NCI-H2081 (cell line): Measurements from ENCODE around the gene CHTF18.

Experiments
- DNase-seq, 2 experiments: peaks; one replicate each; lab custom pipeline; 2025; lab: John Stamatoyannopoulos, UW

Gene CHTF18

GRCh38 chr16:794091-794822, 5.8 kb downstream of the CHTF18 start:
- DNase-seq: no peak

GRCh38 chr16:794853-795466, 6.5 kb downstream of the CHTF18 start:
- DNase-seq: no peak

DNA sequence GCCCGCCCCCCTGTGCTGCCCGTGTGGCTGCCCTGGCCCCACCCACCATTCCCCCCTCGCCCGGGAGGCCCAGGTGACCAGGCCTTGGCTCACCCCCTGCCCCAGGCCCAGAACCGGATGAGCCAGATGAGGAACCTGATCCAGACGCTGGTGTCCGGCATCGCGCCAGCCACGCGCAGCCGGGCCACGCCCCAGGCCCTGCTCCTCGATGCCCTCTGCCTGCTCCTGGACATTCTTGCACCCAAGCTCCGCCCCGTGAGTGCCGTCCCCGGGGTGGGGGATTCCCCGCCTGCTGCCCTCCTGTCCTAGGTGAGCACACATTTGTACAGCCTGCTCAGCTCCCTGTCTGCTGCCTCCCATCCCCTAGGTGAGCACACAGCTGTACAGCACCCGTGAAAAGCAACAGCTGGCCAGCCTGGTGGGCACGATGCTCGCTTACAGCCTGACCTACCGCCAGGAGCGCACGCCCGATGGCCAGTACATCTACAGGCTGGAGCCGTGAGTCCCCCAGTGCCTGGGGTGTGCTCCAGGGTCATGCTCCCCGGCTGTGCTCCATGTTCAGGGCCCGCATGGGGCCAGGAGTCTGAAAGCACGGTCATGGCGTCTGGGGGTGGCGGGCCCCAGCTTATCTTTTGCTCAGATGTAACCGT, 7.3 kb downstream of the CHTF18 start:
- DNase-seq: no peak

DNA sequence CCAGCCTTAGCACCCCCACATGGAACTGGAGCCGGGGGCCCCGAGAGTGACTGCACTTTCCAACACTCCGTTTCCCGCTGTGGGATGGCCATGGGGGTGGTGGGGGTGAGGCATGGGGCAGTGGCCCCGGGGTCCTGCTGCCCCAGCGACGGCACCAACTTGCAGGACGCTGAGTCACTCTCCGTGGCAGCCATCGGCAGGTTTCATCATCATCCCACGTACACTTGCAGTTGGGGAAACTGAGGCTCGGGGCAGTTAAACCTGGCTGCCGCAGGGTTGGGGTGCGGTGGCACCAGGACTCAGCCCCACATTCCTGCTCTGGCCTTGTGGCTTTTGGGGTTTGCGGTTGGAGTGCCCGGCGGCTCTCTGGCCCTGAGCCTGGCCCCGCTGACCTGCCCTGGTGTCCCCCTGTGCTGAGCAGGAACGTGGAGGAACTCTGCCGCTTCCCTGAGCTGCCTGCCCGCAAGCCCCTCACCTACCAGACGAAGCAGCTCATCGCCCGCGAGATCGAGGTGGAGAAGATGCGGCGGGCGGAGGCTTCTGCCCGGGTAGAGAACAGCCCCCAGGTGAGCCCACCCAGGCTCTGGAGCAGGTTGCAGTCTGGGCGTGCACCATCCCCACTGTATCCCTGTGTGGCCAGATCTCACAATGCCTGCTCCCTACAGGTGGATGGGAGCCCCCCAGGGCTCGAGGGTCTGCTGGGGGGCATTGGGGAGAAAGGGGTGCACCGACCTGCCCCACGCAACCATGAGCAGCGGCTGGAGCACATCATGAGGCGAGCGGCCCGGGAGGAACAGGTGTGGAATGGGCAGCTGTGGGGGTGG, 8.1 kb downstream of the CHTF18 start:
- no peak for DNase-seq

DNA sequence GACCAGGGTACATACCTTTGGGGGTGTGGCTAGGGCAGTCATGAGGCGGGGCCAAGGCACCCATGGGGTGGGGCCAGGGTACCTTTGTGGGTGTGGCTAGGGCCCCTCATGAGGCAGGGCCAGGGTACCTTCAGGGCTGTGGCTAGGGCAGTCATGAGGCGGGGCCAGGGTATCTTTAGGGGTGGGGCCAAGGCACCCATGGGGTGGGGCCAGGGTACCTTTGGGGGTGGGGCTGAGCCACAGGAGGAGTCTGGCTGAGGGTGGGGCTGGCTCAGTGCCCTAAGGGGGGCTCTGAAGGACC, 8.7 kb downstream of the CHTF18 start:
- no peak for DNase-seq

- no peak for DNase-seq
Measured at GRCh38 chr16:797686-798085, 9.3 kb downstream of the CHTF18 start.

DNA sequence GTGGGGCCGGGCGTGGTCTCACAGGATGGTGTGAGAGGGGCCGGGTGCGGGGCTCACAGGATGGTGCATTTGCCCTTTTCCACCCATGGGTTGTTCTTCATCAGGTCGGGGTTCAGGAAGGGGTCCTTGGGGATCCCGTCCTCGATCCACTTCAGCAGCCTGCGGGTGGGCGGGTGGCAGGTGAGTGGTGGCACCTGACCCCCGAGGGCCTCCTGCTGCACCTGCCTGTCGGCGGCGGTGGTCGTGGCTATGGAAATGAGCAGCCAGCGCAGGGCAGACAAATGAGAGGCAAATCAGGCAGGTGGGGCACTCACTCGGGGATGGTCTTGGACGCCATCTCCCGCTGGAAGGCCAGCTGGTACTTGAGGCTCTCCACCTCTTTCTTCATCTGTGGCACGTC, 10.2 kb downstream of the CHTF18 start:
- no peak for DNase-seq

- DNase-seq: no peak
Measured at GRCh38 chr16:799111-799947, 10.9 kb downstream of the CHTF18 start.

GRCh38 chr16:799948-800833, 11.8 kb downstream of the CHTF18 start, which contains the start of gene GNG13:
GNG13 (minus strand) TSS chr16:800734; CDS start chr16:799077, 1,657 bp downstream.
- DNase-seq: no peak

- DNase-seq: no peak
Measured at GRCh38 chr16:800834-801511, 12.6 kb downstream of the CHTF18 start.

DNA sequence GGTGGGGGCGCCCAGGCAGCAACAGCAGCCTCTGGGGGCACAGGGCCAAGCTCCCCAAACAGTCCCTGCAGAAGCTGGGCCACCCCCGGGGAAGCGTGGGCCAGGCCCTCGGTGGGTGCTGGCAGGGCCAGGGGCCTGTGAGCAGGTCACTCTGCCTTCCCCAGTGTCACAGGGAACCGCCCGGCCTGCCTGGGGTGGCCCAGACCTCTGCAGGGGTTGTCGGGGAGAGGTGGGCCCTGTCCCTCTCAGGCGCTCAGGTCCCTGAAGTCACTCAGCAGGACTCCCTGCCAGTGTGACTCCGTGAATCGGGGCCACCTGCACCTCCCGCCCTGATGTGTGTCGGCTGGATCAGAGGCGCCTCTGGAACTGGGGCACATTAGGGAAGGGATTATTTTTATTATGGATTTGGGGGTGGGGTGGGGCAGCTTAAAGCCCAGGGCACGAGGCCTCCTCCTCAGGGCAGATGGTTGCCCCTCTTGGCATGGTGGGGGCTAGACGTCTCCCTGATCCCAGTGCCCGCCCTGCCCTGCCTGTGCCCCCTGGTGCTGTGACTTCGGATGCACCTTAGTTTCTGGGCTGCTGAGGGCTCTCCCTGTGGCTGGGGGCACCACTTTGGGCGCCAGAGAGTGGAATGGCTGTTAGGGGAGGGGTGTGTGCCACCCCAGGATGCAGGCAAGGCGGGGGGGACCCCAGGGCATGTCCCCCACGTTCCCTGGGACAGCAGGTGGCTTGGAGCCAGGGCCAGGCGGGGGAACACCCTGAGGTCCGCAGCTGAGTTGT, 13.4 kb downstream of the CHTF18 start:
- no peak for DNase-seq

DNA sequence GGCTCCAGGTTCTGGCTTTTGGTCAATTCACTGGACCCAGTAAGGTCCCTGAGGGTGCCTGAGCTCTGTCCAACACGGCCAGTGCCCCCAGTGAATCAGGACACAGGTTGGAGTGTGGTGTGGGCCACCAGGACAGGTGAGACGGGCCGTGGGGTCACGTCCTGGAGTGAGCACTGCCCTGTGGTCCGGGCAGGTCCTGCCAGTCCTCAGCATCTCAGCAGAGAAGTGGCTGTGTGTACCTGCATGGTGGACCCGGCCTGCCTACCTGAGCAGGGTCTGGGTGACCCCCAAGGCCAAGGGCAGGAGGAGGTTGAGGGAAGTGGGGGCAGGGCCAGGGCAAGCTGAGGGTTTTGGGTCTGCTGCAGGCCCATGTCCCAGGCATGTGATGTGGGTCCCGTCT, 14.0 kb downstream of the CHTF18 start:
- no peak for DNase-seq

DNA sequence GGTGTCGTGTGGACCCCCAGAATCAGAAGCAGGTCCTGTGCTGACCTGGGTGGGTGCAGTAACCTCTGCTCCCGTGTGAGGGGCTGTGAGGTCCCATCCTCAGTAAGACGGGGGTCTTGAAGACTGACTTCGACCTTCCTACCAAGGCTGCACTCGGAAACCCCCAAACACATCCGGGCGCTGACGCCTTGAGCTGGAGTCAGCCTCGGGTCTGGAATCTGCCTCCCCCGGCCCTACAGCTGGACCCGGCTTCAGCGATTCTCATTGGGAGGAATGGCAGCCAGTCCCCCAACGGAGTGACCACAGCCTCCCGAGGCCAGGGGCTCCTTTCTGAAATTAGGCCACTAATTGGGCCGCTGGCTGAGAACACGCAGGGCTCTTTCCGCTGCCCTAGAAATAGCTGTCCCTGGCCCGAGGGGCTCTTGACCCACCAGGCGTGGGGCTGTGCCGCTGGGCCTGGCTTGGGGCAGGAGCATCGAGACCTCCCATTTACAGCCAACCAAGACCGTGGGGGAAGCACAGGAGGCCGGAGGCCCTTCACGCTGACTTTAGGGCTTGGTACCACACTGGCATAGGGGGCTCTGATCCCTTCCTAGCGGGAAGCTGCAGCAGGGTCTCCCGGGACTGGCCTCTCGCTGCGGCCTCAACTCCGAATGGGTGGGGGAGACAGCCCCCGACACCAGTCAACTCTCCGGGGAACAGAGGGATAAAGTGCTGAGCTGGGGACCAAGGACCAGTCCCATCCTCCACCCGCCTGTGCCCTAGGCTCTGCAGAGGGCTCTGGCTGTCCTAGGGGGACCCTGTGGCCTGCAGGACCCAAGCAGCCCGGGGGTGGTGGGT, 14.7 kb downstream of the CHTF18 start:
- DNase-seq: no peak

DNA sequence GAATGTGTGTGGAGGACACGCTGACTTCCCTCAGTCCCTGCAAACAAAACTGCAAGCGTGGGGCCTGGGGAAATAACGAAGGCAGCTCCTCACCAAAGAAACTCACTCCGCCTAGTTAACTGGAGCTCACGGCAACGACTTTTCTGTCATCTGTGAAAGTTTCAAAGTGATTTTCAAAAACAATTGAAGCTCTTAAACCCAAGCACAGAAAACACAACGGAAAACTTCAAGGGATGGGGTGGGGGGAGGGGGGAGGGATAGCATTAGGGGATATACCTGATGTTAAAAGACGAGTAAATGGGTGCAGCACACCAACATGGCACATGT, 15.3 kb downstream of the CHTF18 start:
- DNase-seq: no peak

DNA sequence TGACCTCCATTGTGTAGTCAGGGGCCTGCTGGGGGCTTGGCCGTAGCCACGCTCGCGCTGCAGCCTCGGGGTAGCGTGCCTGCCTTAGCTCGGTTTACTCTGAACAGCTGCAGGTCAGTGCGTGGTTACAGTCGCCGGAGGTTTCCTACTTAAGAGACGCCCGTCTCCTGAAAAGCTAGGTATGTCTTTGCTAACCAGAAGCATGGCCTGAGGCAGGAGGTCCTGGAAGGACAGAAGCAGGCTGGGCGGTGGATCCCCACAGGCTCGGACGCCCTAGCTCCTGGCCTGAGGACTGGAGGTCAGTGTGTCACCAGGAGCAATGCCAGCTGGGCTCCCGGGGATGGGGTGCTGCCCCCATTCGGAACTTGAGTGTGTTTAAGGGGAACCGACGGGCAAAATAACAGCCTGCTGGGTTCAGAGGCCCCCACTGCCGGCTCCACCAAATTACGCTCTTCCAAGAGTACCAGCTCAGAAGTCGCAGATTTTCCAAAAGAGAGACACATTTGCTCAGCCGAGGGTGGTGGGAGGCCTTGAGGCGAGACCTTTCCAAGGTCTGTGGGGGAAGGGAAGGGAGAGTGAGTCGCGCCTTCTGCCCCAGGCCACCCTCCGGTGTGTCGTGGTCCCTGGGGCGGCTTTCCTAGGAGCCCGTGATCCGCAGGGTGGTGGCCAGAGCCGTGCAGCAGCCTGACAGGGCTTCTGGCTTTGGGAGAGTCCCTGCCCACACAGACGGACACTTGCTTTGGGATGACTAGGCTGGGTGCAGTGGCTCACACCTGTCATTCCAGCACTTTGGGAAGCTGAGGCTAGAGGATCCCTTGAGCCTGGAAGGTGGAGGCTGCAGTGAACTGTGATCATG, 16.0 kb downstream of the CHTF18 start:
- no peak for DNase-seq

- DNase-seq: no peak
Measured at GRCh38 chr16:805474-805873, 17.1 kb downstream of the CHTF18 start.

DNA sequence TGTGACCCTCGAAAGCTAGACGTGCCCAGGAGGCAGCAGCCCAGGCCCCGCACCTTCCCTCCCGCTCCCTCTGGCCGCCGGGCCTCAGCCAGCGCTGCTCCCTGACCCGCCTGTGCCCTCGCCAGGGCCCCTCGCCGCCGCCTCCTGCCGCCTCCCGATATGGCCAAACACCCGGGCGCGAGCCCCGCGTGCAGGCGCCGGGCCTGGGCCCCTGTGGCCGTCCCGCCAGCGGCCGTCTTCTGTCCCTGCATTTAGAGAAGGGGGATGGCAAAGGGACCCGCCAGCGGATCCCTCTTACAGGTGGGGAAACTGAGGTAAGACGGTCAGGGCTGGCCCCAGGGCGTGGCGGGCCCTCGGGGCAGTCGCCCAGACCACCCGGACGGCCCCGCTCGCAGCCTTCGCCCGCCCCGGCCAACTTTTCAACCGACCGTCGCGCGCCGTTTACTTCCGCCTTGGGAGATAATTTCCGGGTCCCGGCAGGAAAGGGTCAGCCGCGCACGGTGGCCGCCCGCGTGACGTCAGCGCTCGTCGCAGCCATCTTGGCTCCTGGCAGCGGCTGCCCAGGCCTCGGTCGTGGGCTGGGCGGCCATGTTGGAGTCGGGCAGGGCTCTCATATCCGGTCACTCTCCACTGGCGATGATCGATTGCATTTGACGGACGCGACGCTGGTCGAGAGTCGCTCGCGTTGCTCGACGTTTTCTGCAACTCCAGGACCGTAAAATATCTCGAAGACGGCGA, 19.1 kb downstream of the CHTF18 start:
- DNase-seq: peak; percentile 88 to 91
